K562 (cell line): ENCODE measurements around the gene ANGPTL1. TPM values are rescaled to one million over a fixed set of nuclear protein-coding genes. Genes with fewer than 3 reads are reported as not detected.
A peak's percentile ranks its signal among the peaks of the same experiment; 100 is the strongest.

Source experiments
- ATAC-seq: fragments of 200-7000 bp; cut with Tn5 transposase; 3 replicates; pipeline ENCODE4 v1.9.1; 2020; ENCODE audit warnings: moderate library complexity
- BruUV-seq: library from RNA; stranded (reverse); fragments of 400-500 nt; replicated peaks from 2 replicates; lab custom pipeline; 2021; lab: Mats Ljungman, UMichigan
- CTCF ChIA-PET: fragments of 300-600 bp; formaldehyde crosslinking; extraction: SDS; loops from one replicate; lab custom pipeline; 2021; ENCODE audit warnings: low intra/inter-chr PET ratio; lab: Yijun Ruan, JAX
- POLR2A ChIA-PET: fragments of 300-600, 350-650 bp; sonication (Branson Sonifier 250); formaldehyde crosslinking; extraction: SDS; loops from one replicate; lab custom pipeline; 2021; ENCODE audit warnings: antibody characterized with exemption, inconsistent platforms; lab: Yijun Ruan, JAX
- DNase-seq, 4 experiments: peaks; one replicate each; pipeline versions ENCODE4 v3.0.0 to v3.0.0-alpha.2; 2011 to 2018; ENCODE audit warnings: low spot score in 3 of 4, mixed read lengths in 3 of 4; ENCODE audit errors: extremely low read depth in 1 of 4
- FAIRE-seq: peaks from 2 replicates; lab custom pipeline; 2011; peaks lifted over from hg19 to GRCh38; lab: Jason Lieb, UNC
- H2AFZ ChIP-seq: 2 replicates; pipeline ENCODE4 v1.6.0; 2011; ENCODE audit warnings: low read depth, low read length, control low read depth, inconsistent platforms
- H3K27ac ChIP-seq: fragments of 200-600 bp; 3 replicates; pipeline ENCODE4 v1.8.0; 2011; ENCODE audit warnings: low read depth, mild to moderate bottlenecking, control low read depth, inconsistent platforms, low read length, moderate library complexity, mixed read lengths; ENCODE audit errors: extremely low read depth
- H3K27me3 ChIP-seq, 2 experiments: fragments of 300-600 bp in 1 of 2; 2 replicates in 1 of 2; 3 replicates in 1 of 2; pipeline versions ENCODE4 v1.6.0 to v1.8.0; 2011; ENCODE audit warnings: inconsistent platforms in 2 of 2, low read length in 2 of 2, mild to moderate bottlenecking in 1 of 2, mixed read lengths in 1 of 2, moderate library complexity in 1 of 2; ENCODE audit not compliant: control insufficient read depth in 2 of 2, insufficient read depth in 2 of 2
- H3K36me3 ChIP-seq: fragments of 300-600 bp; 3 replicates; pipeline ENCODE4 v1.8.0; 2011; ENCODE audit warnings: mild to moderate bottlenecking, low read length, inconsistent platforms; ENCODE audit not compliant: control insufficient read depth, insufficient read depth
- H3K4me1 ChIP-seq, 2 experiments: fragments of 200-600 bp in 1 of 2; replicated peaks in 1 of 2; 2 replicates in 1 of 2; 3 replicates in 1 of 2; pipeline versions ENCODE4 v1.5.1 to v1.8.0; 2011; ENCODE audit warnings: inconsistent platforms in 2 of 2, low read length in 2 of 2, mild to moderate bottlenecking in 1 of 2, mixed read lengths in 1 of 2, moderate library complexity in 1 of 2; ENCODE audit not compliant: control insufficient read depth in 2 of 2, insufficient read depth in 2 of 2
- H3K4me2 ChIP-seq: 2 replicates; pipeline ENCODE4 v1.6.1; 2011; ENCODE audit warnings: low read length, control low read depth, inconsistent platforms, mixed read lengths; ENCODE audit not compliant: insufficient read depth
- H3K4me3 ChIP-seq: fragments of 200-600 bp; sonication (generic), shearing (Covaris generic); 2 replicates; pipeline ENCODE4 v1.5.1; 2016; ENCODE audit warnings: control low read depth, inconsistent platforms
- H3K79me2 ChIP-seq: fragments of 200-600 bp; 3 replicates; pipeline ENCODE4 v1.8.0; 2011; ENCODE audit warnings: low read length, inconsistent platforms; ENCODE audit not compliant: control insufficient read depth, insufficient read depth
- H3K9ac ChIP-seq, 2 experiments: 2 replicates each; pipeline versions ENCODE4 v1.6.0 to v1.6.1; 2011; ENCODE audit warnings: low read depth in 2 of 2, low read length in 2 of 2, control low read depth in 1 of 2, inconsistent platforms in 1 of 2, mild to moderate bottlenecking in 1 of 2, mixed read lengths in 1 of 2; ENCODE audit not compliant: insufficient read depth in 1 of 2
- H3K9me1 ChIP-seq: one replicate; pipeline ENCODE4 v1.6.0; 2011; ENCODE audit warnings: inconsistent platforms, mild to moderate bottlenecking, low read length, moderate library complexity; ENCODE audit not compliant: control insufficient read depth, insufficient read depth
- H3K9me3 ChIP-seq: replicated peaks from 2 replicates; pipeline ENCODE4 v1.5.1; 2011; ENCODE audit warnings: low read depth, low read length, inconsistent platforms; ENCODE audit not compliant: control insufficient read depth, insufficient read depth
- H4K20me1 ChIP-seq: replicated peaks from 2 replicates; pipeline ENCODE4 v1.6.1; 2011; ENCODE audit warnings: low read length, inconsistent platforms, mixed read lengths; ENCODE audit not compliant: control insufficient read depth, insufficient read depth
- CEBPB ChIP-seq: fragments of 450-650 bp; IDR thresholded peaks from 2 replicates; pipeline ENCODE4 v1.6.1; 2016; ENCODE audit warnings: missing genetic modification characterization, missing compliant biosample characterization
- CEBPG ChIP-seq, 3 experiments: fragments of 200-800 bp in 1 of 3; sonication (Bioruptor generic) in 1 of 3; sonication (generic) in 1 of 3; formaldehyde crosslinking in 1 of 3; IDR thresholded peaks in 2 of 3; conservative IDR thresholded peaks in 1 of 3; 2 replicates each; pipeline versions ENCODE4 v1.6.1 to v1.8.0; 2016 to 2022; ENCODE audit warnings: missing compliant biosample characterization in 2 of 3, missing genetic modification characterization in 2 of 3, mild to moderate bottlenecking in 1 of 3, missing genetic modification reagents in 1 of 3
- POLR2G ChIP-seq: fragments of 200-400 bp; formaldehyde crosslinking; IDR thresholded peaks from 2 replicates; pipeline ENCODE4 v1.6.1; 2017; ENCODE audit warnings: low read depth, mild to moderate bottlenecking, antibody characterized with exemption, low read length, moderate library complexity
- RBBP5 ChIP-seq: fragments of 200-600 bp; sonication (generic); IDR thresholded peaks from 2 replicates; pipeline ENCODE4 v1.6.1; 2012; ENCODE audit warnings: borderline replicate concordance, mild to moderate bottlenecking, low read length, control low read depth, inconsistent platforms; ENCODE audit not compliant: insufficient read depth, poor library complexity, severe bottlenecking
- SUPT5H ChIP-seq: fragments of 450-650 bp; IDR thresholded peaks from 2 replicates; pipeline ENCODE4 v1.6.1; 2016
- in situ Hi-C: fragments of 300-500 bp; cut with MboI; formaldehyde crosslinking; loops from 4 replicates; pipeline ENCODE4 v1.15.0; 2018; ENCODE audit warnings: inconsistent platforms, mixed read lengths
- intact Hi-C: fragments of 100-400 bp; cut with micrococcal nuclease; formaldehyde crosslinking; loops from 2 replicates; pipeline ENCODE4 v1.14.2; 2022
- polyA plus RNA-seq, 8 experiments: library from polyadenylated mRNA; depleted of rRNA in 4 of 8; stranded (reverse) in 5 of 8; unstranded in 3 of 8; fragments of >200 nt; fragmentation: Nextera tagmentation in 2 of 8; fragmentation: Illumina TruSeq in 1 of 8; extraction: Ambion mirVana in 2 of 8; extraction: Trizol in 1 of 8; gene quantifications; 2 replicates each; pipeline versions ENCODE4 v1.2.1 to v1.2.3, GENCODE V29; 2011 to 2014; ENCODE audit warnings: inconsistent platforms in 1 of 8, missing spikeins in 1 of 8
- total RNA-seq, 7 experiments: library from RNA; depleted of rRNA in 6 of 7; stranded (reverse); fragments of >200 nt in 6 of 7; fragmentation: Illumina TruSeq in 2 of 7; extraction: Trizol in 2 of 7; gene quantifications; 2 replicates each; pipeline versions ENCODE4 v1.2.1 to v1.2.3, GENCODE V29; 2011 to 2021; ENCODE audit warnings: low replicate concordance in 1 of 7
- TF ChIP-seq, protein P1 (sequence below): fragments of 450-650 bp; IDR thresholded peaks from 2 replicates; pipeline ENCODE4 v1.6.1; 2014; ENCODE audit warnings: low read depth, mild to moderate bottlenecking, moderate library complexity, borderline replicate concordance
- TF ChIP-seq, protein P2 (sequence below): IDR thresholded peaks from 2 replicates; pipeline ENCODE4 v1.6.1; 2012; ENCODE audit warnings: low read depth, low read length, improper control_type of control experiment, borderline replicate concordance

The ANGPTL1 gene
- total and polyA plus RNA-seq, 9 of the 15 experiments (the other 6 are each of a cell fraction or from before 2014, with no cell fraction given): 0.04 to 0.06 TPM; not detected in 7

- TF ChIP-seq, protein P1, sequence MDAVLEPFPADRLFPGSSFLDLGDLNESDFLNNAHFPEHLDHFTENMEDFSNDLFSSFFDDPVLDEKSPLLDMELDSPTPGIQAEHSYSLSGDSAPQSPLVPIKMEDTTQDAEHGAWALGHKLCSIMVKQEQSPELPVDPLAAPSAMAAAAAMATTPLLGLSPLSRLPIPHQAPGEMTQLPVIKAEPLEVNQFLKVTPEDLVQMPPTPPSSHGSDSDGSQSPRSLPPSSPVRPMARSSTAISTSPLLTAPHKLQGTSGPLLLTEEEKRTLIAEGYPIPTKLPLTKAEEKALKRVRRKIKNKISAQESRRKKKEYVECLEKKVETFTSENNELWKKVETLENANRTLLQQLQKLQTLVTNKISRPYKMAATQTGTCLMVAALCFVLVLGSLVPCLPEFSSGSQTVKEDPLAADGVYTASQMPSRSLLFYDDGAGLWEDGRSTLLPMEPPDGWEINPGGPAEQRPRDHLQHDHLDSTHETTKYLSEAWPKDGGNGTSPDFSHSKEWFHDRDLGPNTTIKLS: no peak
- TF ChIP-seq, protein P2, sequence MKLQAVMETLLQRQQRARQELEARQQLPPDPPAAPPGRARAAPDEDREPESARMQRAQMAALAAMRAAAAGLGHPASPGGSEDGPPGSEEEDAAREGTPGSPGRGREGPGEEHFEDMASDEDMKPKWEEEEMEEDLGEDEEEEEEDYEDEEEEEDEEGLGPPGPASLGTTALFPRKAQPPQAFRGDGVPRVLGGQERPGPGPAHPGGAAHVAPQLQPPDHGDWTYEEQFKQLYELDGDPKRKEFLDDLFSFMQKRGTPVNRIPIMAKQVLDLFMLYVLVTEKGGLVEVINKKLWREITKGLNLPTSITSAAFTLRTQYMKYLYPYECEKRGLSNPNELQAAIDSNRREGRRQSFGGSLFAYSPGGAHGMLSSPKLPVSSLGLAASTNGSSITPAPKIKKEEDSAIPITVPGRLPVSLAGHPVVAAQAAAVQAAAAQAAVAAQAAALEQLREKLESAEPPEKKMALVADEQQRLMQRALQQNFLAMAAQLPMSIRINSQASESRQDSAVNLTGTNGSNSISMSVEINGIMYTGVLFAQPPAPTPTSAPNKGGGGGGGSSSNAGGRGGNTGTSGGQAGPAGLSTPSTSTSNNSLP: no peak
- TF ChIP-seq SUPT5H: no peak
Measured at GRCh38 chr1:178818416-178818815, 52.5 kb downstream of the ANGPTL1 start (continued).

DNA sequence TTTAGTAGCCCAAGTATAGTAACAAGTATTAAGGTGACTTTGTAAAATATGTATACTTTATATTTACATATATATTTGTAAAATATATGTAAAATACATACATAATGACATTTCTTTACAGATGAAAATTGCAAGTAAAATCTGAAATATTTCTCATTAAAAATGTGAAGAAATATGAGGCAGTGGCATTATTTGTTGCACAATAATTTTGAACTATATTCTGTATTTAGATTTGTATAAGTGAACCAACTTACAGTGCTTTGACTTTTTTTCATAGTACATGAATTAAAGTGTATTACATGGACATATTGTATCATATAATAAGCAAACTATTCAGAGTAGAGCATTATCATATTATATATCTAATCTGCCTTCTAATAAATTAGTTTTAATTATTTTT is 60.3 kb downstream of the ANGPTL1 start:
- Histone ChIP-seq H3K4me3 (no peak overlapping the region), H3K9ac (no peak overlapping the region), H3K9me1 (no peaks in the 10 kb centered on the region), H3K4me1 (no peaks in the 10 kb centered on the region), H3K27ac (no peak overlapping the region), H3K4me2 (no peak overlapping the region), H4K20me1 (no peaks in the 10 kb centered on the region), H2AFZ (no peak overlapping the region), H3K79me2 (no peaks in the 10 kb centered on the region), H3K27me3 (no peaks in the 10 kb centered on the region; a peak in 1 of 5 replicates), H3K36me3 (no peaks in the 10 kb centered on the region), H3K9me3 (no peaks in the 10 kb centered on the region)
- TF ChIP-seq POLR2G: no peak
- peak; percentile 57 for TF ChIP-seq CEBPB (tag)
- no peak for TF ChIP-seq RBBP5
- no peak for TF ChIP-seq CEBPG (CRISPR knock-in tag; IDR thresholded peaks at IDR 0.05)
- peak; percentile 26 to 85; a peak in 2 of 4 replicates for TF ChIP-seq CEBPG (tag; conservative IDR thresholded peaks at IDR 0.05 in 1 of 2, IDR thresholded peaks at IDR 0.05 in 1 of 2)
- DNase-seq (no peak), FAIRE-seq (no peak), ATAC-seq (no peak)
- ChIA-PET CTCF (no interaction called here), POLR2A (no interaction called here)
- in situ Hi-C loops (no loop called here), intact Hi-C loops (no loop called here)
- no TSS peak for BruUV-seq
